ENCODE measurements around the gene SHFL. TPM values are rescaled to one million over a fixed set of nuclear protein-coding genes. Genes with fewer than 3 reads are reported as not detected.

Gene SHFL
- polyA plus RNA-seq, 1 of the 3 experiments (the other 2 are of a cell fraction) = 36.6 TPM

GRCh38 chr19:10104665-10105508 is 18.8 kb downstream of the SHFL start:
- no peaks in the 10 kb centered on the region for H3K27me3 ChIP-seq (ENCODE audit: insufficient read depth)
- TF ChIP-seq JUND (IDR thresholded peaks at IDR 0.05) = no peak
- no peak for TF ChIP-seq TAF1 (IDR thresholded peaks at IDR 0.05; ENCODE audit: borderline replicate concordance, low read depth, low read length)
- TF ChIP-seq POLR2AphosphoS5 (IDR thresholded peaks at IDR 0.05; ENCODE audit: low read depth, low read length) = no peak
- no peak for TF ChIP-seq CHD2 (IDR thresholded peaks at IDR 0.05; ENCODE audit: low read length, partially characterized antibody)
- TF ChIP-seq SMC3 (IDR thresholded peaks at IDR 0.05; ENCODE audit: low read depth, low read length) = no peak
- TF ChIP-seq FOXM1 (IDR thresholded peaks at IDR 0.05; ENCODE audit: low read depth) = no peak
- TF ChIP-seq ELF1 (IDR thresholded peaks at IDR 0.05) = no peak
- TF ChIP-seq ZBTB33 (IDR thresholded peaks at IDR 0.05; ENCODE audit: borderline replicate concordance, low read depth) = no peak
- H3K4me3 ChIP-seq (ENCODE audit: low read depth in 2 of 2, low read length in 1 of 2) = no peak overlapping the region
- WGBS (ENCODE audit: low lambda C conversion rate) = 82% methylated on average over 15 of the region's 15 CpGs
- ChIA-PET CTCF (interaction anchor here (1.0 to 5.6 kb wide), 6 partner anchors 14 to 174 kb away, joined by 3 to 58 read pairs (median 4); partner anchors contain the start of gene EIF3G), POLR2A (interaction anchor here (1.3 to 1.4 kb wide), 2 partner anchors 9 to 10 kb away, joined by 4 to 6 read pairs; no protein-coding TSS in a partner anchor)
- no peaks in the 10 kb centered on the region for H4K20me1 ChIP-seq (ENCODE audit: insufficient read depth)
- H2AFZ ChIP-seq (ENCODE audit: low read depth) = no peak overlapping the region
- DNase-seq = no peak
- peaks cover 31% of the 10 kb centered on the region for H3K79me2 ChIP-seq (ENCODE audit: insufficient read depth)
- H3K27ac ChIP-seq (ENCODE audit: low read depth in 2 of 2, low read length in 1 of 2) = peak overlapping the region in 1 of 2 experiments; percentile 4; a peak in 1 of 4 replicates
- H3K9me3 ChIP-seq = no peaks in the 10 kb centered on the region
- H3K36me3 ChIP-seq (replicated peaks in 1 of 2; ENCODE audit: control insufficient read depth in 1 of 2, insufficient read depth in 2 of 2, low read length in 1 of 2) = peaks cover 16 to 23% of the 10 kb centered on the region in 2 experiments
- peaks cover 0 to 24% of the 10 kb centered on the region in 2 experiments; a peak in 1 of 4 replicates for H3K4me1 ChIP-seq (ENCODE audit: control insufficient read depth in 1 of 2, insufficient read depth in 2 of 2, low read depth in 1 of 2, low read length in 1 of 2)
- H3K9ac ChIP-seq = no peak overlapping the region
- no peaks in the 10 kb centered on the region for H3K9me2 ChIP-seq
- H3K4me2 ChIP-seq = no peak overlapping the region
- H3F3A ChIP-seq (replicated peaks; ENCODE audit: insufficient read depth) = no peaks in the 10 kb centered on the region

GRCh38 chr19:10105509-10106099 is 19.5 kb downstream of the SHFL start:
- POLR2A ChIA-PET = interaction anchor here (1.0 to 4.2 kb wide), 5 partner anchors 9 to 34 kb away, joined by 3 to 35 read pairs (median 5); partner anchors contain the start of gene EIF3G
- peaks cover 31% of the 10 kb centered on the region for H3K79me2 ChIP-seq (ENCODE audit: insufficient read depth)
- 0 out of 2 replicates have a peak overlapping the region, but pooled peaks have one; percentile 60 for H2AFZ ChIP-seq (ENCODE audit: low read depth)
- CTCF ChIA-PET = interaction anchor here (1.0 to 5.6 kb wide), 3 partner anchors 9 to 144 kb away, joined by 6 to 58 read pairs (median 13); partner anchors contain the start of gene EIF3G
- H3K4me2 ChIP-seq = no peak overlapping the region
- no peaks in the 10 kb centered on the region for H3K27me3 ChIP-seq (ENCODE audit: insufficient read depth)
- no peaks in the 10 kb centered on the region for H4K20me1 ChIP-seq (ENCODE audit: insufficient read depth)
- no peak overlapping the region for H3K4me3 ChIP-seq (ENCODE audit: low read depth in 2 of 2, low read length in 1 of 2)
- no peaks in the 10 kb centered on the region for H3K9me2 ChIP-seq
- H3K36me3 ChIP-seq (replicated peaks in 1 of 2; ENCODE audit: control insufficient read depth in 1 of 2, insufficient read depth in 2 of 2, low read length in 1 of 2) = peaks cover 23 to 29% of the 10 kb centered on the region in 2 experiments
- H3F3A ChIP-seq (replicated peaks; ENCODE audit: insufficient read depth) = no peaks in the 10 kb centered on the region
- H3K27ac ChIP-seq (ENCODE audit: low read depth in 2 of 2, low read length in 1 of 2) = peak overlapping the region in 1 of 2 experiments; percentile 8; a peak in 1 of 4 replicates
- no peaks in the 10 kb centered on the region for H3K9me3 ChIP-seq
- no peak for DNase-seq
- 58% methylated on average over 12 of the region's 16 CpGs for WGBS (ENCODE audit: low lambda C conversion rate)
- H3K9ac ChIP-seq = no peak overlapping the region
- H3K4me1 ChIP-seq (ENCODE audit: control insufficient read depth in 1 of 2, insufficient read depth in 2 of 2, low read depth in 1 of 2, low read length in 1 of 2) = peaks cover 0 to 24% of the 10 kb centered on the region in 2 experiments; a peak in 1 of 4 replicates
- TF ChIP-seq MXI1 (IDR thresholded peaks at IDR 0.05; ENCODE audit: low read depth, low read length) (no peak), RXRA (IDR thresholded peaks at IDR 0.05; ENCODE audit: borderline replicate concordance, low read depth) (no peak), ZBTB33 (IDR thresholded peaks at IDR 0.05; ENCODE audit: borderline replicate concordance, low read depth) (no peak), FOSL2 (IDR thresholded peaks at IDR 0.05; ENCODE audit: borderline replicate concordance, low read depth) (no peak), MAX (IDR thresholded peaks at IDR 0.05; ENCODE audit: low read depth) (no peak), TCF12 (IDR thresholded peaks at IDR 0.05) (no peak), SMC3 (IDR thresholded peaks at IDR 0.05; ENCODE audit: low read depth, low read length) (no peak), MEF2A (IDR thresholded peaks at IDR 0.05; ENCODE audit: borderline replicate concordance, low read depth) (no peak), GATA2 (CRISPR knock-in tag; IDR thresholded peaks at IDR 0.05) (no peak), NRF1 (IDR thresholded peaks at IDR 0.05; ENCODE audit: low read depth, low read length) (no peak), RFX5 (IDR thresholded peaks at IDR 0.05; ENCODE audit: low read length) (no peak), RAD21 (IDR thresholded peaks at IDR 0.05; ENCODE audit: low read length) (no peak), IRF3 (IDR thresholded peaks at IDR 0.05; ENCODE audit: low read depth, low read length) (no peak), EP300 (IDR thresholded peaks at IDR 0.05; ENCODE audit: borderline replicate concordance in 1 of 2, low read depth in 1 of 2, low read length in 1 of 2) (no peak), POLR2AphosphoS5 (IDR thresholded peaks at IDR 0.05; ENCODE audit: low read depth, low read length) (no peak)
